ENCODE data around the gene ALKBH3. TPM values are rescaled to one million over a fixed set of nuclear protein-coding genes. Genes with fewer than 3 reads are reported as not detected.

The ALKBH3 gene
- total RNA-seq, 1 donor = 47.8 TPM

GRCh38 chr11:43898574-43898973 lies 17.9 kb downstream of the ALKBH3 start:
- Histone ChIP-seq H3K27me3 (ENCODE audit: insufficient read depth, low read length) (no peaks in the 10 kb centered on the region), H3K79me2 (ENCODE audit: insufficient read depth, low read length) (no peaks in the 10 kb centered on the region), H3K4me3 (ENCODE audit: insufficient read depth, low read length) (no peak overlapping the region), H3K4me1 (ENCODE audit: insufficient read depth, low read length) (no peaks in the 10 kb centered on the region), H3K4me2 (ENCODE audit: insufficient read depth, low read length) (no peak overlapping the region), H3K9me3 (ENCODE audit: low read depth, low read length) (no peaks in the 10 kb centered on the region), H3K27ac (ENCODE audit: low read depth, low read length) (no peak overlapping the region), H2AFZ (ENCODE audit: low read length) (no peak overlapping the region), H3K36me3 (ENCODE audit: insufficient read depth, low read length) (peaks cover 32% of the 10 kb centered on the region), H4K20me1 (ENCODE audit: insufficient read depth, low read length) (no peaks in the 10 kb centered on the region)
- TF ChIP-seq CTCF (IDR thresholded peaks at IDR 0.05; ENCODE audit: extremely low read depth, low read depth, low read length) = no peak
- no peak for DNase-seq (ENCODE audit: insufficient read length, low spot score, missing footprints)

- Histone ChIP-seq H2AFZ (ENCODE audit: low read length) (no peak overlapping the region), H3K4me1 (ENCODE audit: insufficient read depth, low read length) (no peaks in the 10 kb centered on the region), H3K27ac (ENCODE audit: low read depth, low read length) (no peak overlapping the region), H3K4me2 (ENCODE audit: insufficient read depth, low read length) (no peak overlapping the region), H3K36me3 (ENCODE audit: insufficient read depth, low read length) (peaks cover 27% of the 10 kb centered on the region), H3K27me3 (ENCODE audit: insufficient read depth, low read length) (no peaks in the 10 kb centered on the region), H3K79me2 (ENCODE audit: insufficient read depth, low read length) (no peaks in the 10 kb centered on the region), H3K4me3 (ENCODE audit: insufficient read depth, low read length) (no peak overlapping the region), H4K20me1 (ENCODE audit: insufficient read depth, low read length) (no peaks in the 10 kb centered on the region), H3K9me3 (ENCODE audit: low read depth, low read length) (no peaks in the 10 kb centered on the region)
- TF ChIP-seq CTCF (IDR thresholded peaks at IDR 0.05; ENCODE audit: extremely low read depth, low read depth, low read length) = no peak
- DNase-seq (ENCODE audit: insufficient read length, low spot score, missing footprints) = no peak
These were observed 18.5 kb downstream of the ALKBH3 start for GRCh38 chr11:43899094-43899493.

DNA sequence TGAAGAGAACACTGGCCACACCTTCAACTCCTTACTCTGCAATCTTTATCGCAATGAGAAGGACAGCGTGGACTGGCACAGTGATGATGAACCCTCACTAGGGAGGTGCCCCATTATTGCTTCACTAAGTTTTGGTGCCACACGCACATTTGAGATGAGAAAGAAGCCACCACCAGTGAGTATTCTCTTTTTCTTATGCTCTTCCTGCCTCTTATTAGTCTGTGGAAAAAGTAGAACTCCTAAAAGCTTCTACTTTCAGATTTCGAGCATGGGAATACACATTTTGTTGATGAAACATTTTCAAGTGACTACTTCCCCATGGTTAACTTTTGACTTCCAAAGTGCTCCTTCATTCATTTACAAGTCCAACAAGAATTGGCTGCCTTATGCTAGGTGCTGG lies 20.9 kb downstream of the ALKBH3 start:
- no peak for DNase-seq (ENCODE audit: insufficient read length, low spot score, missing footprints)
- Histone ChIP-seq H2AFZ (ENCODE audit: low read length) (no peak overlapping the region), H3K27ac (ENCODE audit: low read depth, low read length) (no peak overlapping the region), H3K4me2 (ENCODE audit: insufficient read depth, low read length) (no peak overlapping the region), H3K4me1 (ENCODE audit: insufficient read depth, low read length) (peaks cover 8% of the 10 kb centered on the region), H3K79me2 (ENCODE audit: insufficient read depth, low read length) (no peaks in the 10 kb centered on the region), H3K9me3 (ENCODE audit: low read depth, low read length) (no peaks in the 10 kb centered on the region), H4K20me1 (ENCODE audit: insufficient read depth, low read length) (no peaks in the 10 kb centered on the region), H3K4me3 (ENCODE audit: insufficient read depth, low read length) (no peak overlapping the region), H3K27me3 (ENCODE audit: insufficient read depth, low read length) (no peaks in the 10 kb centered on the region), H3K36me3 (ENCODE audit: insufficient read depth, low read length) (peaks cover 25% of the 10 kb centered on the region)
- no peak for TF ChIP-seq CTCF (IDR thresholded peaks at IDR 0.05; ENCODE audit: extremely low read depth, low read depth, low read length)

DNA sequence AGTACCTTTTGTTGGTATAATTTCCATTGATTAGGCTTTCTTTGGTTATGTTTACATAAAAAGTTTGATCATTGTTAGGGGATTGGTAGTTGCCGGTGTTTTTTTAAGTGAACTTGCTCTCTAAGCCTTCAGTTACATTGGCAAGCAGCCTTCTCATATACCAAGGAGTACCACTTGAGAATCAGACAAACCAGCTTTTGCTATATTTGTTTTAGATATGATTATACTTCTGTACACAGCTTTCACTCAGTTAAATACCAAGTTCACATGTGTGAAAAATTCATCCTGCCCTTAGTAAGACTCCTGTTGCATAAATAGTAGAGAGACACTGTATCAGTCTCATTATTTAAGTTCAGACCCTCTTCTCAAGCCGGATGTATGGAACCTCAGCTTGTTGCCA lies 22.4 kb downstream of the ALKBH3 start:
- Histone ChIP-seq H3K27ac (ENCODE audit: low read depth, low read length) (no peak overlapping the region), H3K36me3 (ENCODE audit: insufficient read depth, low read length) (peaks cover 16% of the 10 kb centered on the region)

More for the DNA sequence above, 22.4 kb downstream of the ALKBH3 start:
- peaks cover 3% of the 10 kb centered on the region for H3K79me2 ChIP-seq (ENCODE audit: insufficient read depth, low read length)
- no peak overlapping the region for H3K4me2 ChIP-seq (ENCODE audit: insufficient read depth, low read length)
- no peak for DNase-seq (ENCODE audit: insufficient read length, low spot score, missing footprints)
- H3K4me3 ChIP-seq (ENCODE audit: insufficient read depth, low read length) = no peak overlapping the region
- H2AFZ ChIP-seq (ENCODE audit: low read length) = no peak overlapping the region
- TF ChIP-seq CTCF (IDR thresholded peaks at IDR 0.05; ENCODE audit: extremely low read depth, low read depth, low read length) = no peak
- H3K27me3 ChIP-seq (ENCODE audit: insufficient read depth, low read length) = no peaks in the 10 kb centered on the region
- peaks cover 1% of the 10 kb centered on the region for H4K20me1 ChIP-seq (ENCODE audit: insufficient read depth, low read length)
- H3K4me1 ChIP-seq (ENCODE audit: insufficient read depth, low read length) = peaks cover 8% of the 10 kb centered on the region
- no peaks in the 10 kb centered on the region for H3K9me3 ChIP-seq (ENCODE audit: low read depth, low read length)

Data from osteoblast (primary cell).